GM21423 (cell line): Measurements from ENCODE around the gene TBC1D1.
A peak's percentile ranks its signal among the peaks of the same experiment; 100 is the strongest.

ENCODE experiments used
- ATAC-seq: cut with Tn5 transposase; IDR thresholded peaks from one replicate; pipeline ENCODE4 v1.9.1; 2021; ENCODE audit warnings: mild to moderate bottlenecking, moderate library complexity; ENCODE audit not compliant: unreplicated experiment

TBC1D1 gene

GRCh38 chr4:38140643-38141203, 249.8 kb downstream of the TBC1D1 start:
- no peak for ATAC-seq

GRCh38 chr4:38141808-38142500, 251.1 kb downstream of the TBC1D1 start:
- ATAC-seq: no peak

GRCh38 chr4:38144031-38144430, 253.1 kb downstream of the TBC1D1 start:
- no peak for ATAC-seq

GRCh38 chr4:38145033-38145678, 254.3 kb downstream of the TBC1D1 start:
- no peak for ATAC-seq

GRCh38 chr4:38145741-38146140, 254.9 kb downstream of the TBC1D1 start:
- no peak for ATAC-seq

- no peak for ATAC-seq
Observed at GRCh38 chr4:38146383-38146782, 255.5 kb downstream of the TBC1D1 start.

- no peak for ATAC-seq
Observed at GRCh38 chr4:38149472-38149996, 258.6 kb downstream of the TBC1D1 start.

- ATAC-seq: no peak
Observed at GRCh38 chr4:38149997-38150671, 259.2 kb downstream of the TBC1D1 start.

GRCh38 chr4:38150766-38151165, 259.9 kb downstream of the TBC1D1 start:
- ATAC-seq: no peak

- ATAC-seq: no peak
Observed at GRCh38 chr4:38151873-38152272, 261.0 kb downstream of the TBC1D1 start.

- ATAC-seq: no peak
Observed at GRCh38 chr4:38152305-38152704, 261.4 kb downstream of the TBC1D1 start.

GRCh38 chr4:38152721-38153386, 262.0 kb downstream of the TBC1D1 start:
- ATAC-seq: no peak

- ATAC-seq: no peak
Observed at GRCh38 chr4:38153387-38153760, 262.5 kb downstream of the TBC1D1 start.

- no peak for ATAC-seq
Observed at GRCh38 chr4:38154252-38154651, 263.4 kb downstream of the TBC1D1 start.

- ATAC-seq: no peak
Observed at GRCh38 chr4:38154681-38155588, 264.1 kb downstream of the TBC1D1 start.

- no peak for ATAC-seq
Observed at GRCh38 chr4:38155589-38156294, 264.9 kb downstream of the TBC1D1 start.

- no peak for ATAC-seq
Observed at GRCh38 chr4:38157592-38157991, 266.7 kb downstream of the TBC1D1 start.

- ATAC-seq: peak; percentile 84
Observed at GRCh38 chr4:38160487-38161207, 269.8 kb downstream of the TBC1D1 start.
